Measurements from ENCODE around the gene ARHGEF12. TPM values are rescaled to one million over a fixed set of nuclear protein-coding genes. Genes with fewer than 3 reads are reported as not detected.

ARHGEF12 gene
- total RNA-seq (2014; rRNA removed; shearing (Covaris generic)) = 18.9 and 29.4 TPM in 2 replicates

- peak; percentile 69 for DNase-seq (ENCODE audit: low spot score)
Observed at GRCh38 chr11:120335908-120336640, at the start of gene ARHGEF12. ARHGEF12 (plus strand) TSS chr11:120336413; CDS start chr11:120337244, 831 bp downstream.

GRCh38 chr11:120288021-120288420, 48.2 kb upstream of the ARHGEF12 start:
- no peak for DNase-seq (ENCODE audit: low spot score)

DNA sequence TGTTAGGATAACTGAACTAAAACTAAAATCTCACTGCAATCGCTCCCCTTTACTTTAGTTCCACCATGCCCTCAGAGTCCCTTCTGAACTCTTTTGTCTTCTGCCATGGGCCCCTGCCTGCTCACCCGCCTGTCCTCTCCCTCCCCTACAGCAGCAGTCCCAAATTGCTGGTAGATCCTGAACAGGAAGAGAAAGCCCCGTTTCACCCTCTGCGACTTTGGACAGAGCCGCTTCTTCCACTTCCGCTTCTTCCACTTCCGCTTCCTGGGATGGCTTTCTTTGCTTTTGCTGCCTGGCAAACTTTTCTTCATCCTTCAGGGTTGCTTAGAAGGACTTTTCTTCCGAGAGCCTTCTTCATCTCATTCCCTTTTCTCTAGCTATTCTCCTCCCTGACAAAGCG, 46.8 kb upstream of the ARHGEF12 start:
- DNase-seq (ENCODE audit: low spot score) = no peak

GRCh38 chr11:120290956-120291355, 45.3 kb upstream of the ARHGEF12 start:
- DNase-seq (ENCODE audit: low spot score) = no peak

DNA sequence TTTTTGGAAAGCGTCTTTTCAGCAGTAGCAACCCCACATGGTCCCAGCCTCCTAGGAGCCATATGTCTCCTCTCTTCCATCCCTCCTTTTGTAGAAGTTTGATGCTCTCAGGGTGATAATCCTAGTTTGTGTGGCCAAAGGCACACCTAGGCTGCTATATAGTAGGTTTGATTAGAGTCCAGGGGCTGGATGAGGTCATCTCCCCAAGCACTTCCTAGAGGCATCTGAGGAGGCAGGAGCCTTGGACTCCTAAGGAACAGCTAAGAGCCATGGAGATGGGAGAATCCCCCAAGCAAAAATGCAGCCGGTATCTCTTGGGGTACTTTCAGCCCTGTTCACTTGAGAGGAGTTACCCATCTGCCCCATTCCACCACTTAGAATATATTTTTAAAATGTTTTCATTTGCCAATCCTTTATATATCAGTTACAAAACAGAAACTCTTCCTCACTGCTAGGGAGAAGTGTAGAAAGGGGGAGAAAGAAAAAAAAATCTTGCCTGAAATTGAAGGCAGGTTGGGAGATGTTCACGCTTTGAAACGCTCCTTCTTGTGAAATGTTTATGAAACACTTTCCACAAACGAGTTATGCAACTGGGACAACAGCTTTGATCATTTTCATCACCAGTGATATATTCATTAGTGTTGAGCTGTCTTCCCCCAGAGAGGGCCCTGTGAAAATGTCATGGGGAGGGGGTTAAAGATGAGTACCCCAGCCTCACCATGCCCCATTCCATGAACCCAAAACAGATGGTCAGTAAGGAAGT, 43.0 kb upstream of the ARHGEF12 start:
- no peak for DNase-seq (ENCODE audit: low spot score)

GRCh38 chr11:120294096-120294495, 42.1 kb upstream of the ARHGEF12 start:
- no peak for DNase-seq (ENCODE audit: low spot score)

- DNase-seq (ENCODE audit: low spot score) = peak; percentile 76
Observed at GRCh38 chr11:120295099-120295498, 41.1 kb upstream of the ARHGEF12 start.

GRCh38 chr11:120296554-120296953, 39.7 kb upstream of the ARHGEF12 start:
- no peak for DNase-seq (ENCODE audit: low spot score)

DNA sequence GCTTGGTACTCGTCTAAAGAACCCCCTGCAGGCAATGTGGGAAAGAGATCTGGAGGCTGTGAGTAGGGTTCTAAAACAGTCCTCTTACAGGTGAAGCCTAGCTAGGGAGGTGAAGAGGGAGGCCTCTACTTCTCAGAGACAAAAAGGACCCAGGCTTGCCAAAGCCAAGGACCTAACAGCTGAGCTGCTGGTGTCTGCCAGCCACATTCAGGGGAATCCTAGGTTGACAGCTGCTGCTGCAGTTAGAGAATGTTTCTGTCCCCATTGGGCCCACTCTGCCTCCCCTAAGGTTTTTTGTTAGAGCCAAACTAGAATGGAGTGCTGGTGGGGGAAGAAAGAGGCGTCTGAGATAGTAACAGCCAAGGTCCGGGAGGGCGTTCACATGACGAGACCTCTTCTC, 37.8 kb upstream of the ARHGEF12 start:
- no peak for DNase-seq (ENCODE audit: low spot score)

DNA sequence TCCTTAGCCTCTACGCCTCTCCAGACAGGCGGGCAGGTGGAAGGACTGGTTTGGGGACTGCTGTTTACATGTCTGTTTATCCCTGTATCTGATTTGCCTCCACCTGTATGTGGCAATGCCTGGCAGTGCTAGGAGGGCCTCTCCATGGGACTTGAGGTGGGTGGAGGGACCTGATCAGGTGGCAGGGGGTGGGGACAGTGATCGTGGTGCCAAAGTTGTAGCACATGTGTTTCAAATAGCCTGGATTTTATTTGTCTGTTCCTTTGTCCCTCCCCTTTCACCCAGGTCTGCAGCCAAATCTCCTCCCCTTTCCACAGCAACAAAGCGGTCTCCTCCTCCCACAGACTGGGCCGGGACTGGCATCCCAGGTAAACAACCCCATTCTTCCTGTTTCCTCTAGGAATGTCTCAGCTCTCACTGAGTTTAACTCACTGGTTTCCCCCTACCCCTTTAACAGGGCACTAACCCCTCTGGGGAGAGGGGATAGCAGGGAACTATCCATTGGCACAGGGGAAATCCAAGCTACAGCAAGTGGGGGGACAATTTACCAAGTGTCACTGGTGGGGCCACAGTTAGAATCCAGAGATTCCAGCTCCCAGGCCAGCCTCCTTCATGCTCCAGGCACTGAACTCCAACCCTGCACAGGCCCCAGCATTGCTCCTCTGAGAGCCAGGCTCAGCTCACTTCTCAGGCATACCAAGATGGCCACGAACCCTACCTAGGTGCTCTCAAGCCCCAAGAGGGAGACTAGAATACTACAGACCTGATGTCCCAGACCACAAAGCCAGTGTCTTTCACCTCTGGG, 34.0 kb upstream of the ARHGEF12 start:
- no peak for DNase-seq (ENCODE audit: low spot score)

GRCh38 chr11:120303004-120303637, 33.1 kb upstream of the ARHGEF12 start:
- peak; percentile 76 for DNase-seq (ENCODE audit: low spot score)

- DNase-seq (ENCODE audit: low spot score) = peak; percentile 69
Observed at GRCh38 chr11:120304526-120304925, 31.7 kb upstream of the ARHGEF12 start.

DNA sequence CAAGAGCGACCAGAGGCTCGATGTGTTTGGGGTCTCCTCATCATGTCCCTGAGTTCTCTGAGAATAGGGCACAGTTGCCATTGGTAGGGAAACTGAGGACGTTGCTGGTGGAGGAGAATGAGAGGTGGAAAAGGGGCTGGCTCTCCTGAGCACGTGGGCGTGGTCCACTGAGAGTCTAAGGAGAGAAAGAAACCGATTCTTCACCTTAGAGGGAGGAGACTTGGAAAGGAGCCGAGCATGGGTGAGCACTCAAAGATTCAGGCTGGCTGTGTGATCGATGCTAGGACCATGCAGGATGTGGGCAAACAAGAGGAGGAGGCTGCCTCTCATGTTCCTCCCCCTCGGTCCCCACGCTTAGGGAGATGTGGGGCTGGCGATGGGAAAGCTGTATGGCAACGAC, 30.9 kb upstream of the ARHGEF12 start:
- DNase-seq (ENCODE audit: low spot score) = peak; percentile 34

DNA sequence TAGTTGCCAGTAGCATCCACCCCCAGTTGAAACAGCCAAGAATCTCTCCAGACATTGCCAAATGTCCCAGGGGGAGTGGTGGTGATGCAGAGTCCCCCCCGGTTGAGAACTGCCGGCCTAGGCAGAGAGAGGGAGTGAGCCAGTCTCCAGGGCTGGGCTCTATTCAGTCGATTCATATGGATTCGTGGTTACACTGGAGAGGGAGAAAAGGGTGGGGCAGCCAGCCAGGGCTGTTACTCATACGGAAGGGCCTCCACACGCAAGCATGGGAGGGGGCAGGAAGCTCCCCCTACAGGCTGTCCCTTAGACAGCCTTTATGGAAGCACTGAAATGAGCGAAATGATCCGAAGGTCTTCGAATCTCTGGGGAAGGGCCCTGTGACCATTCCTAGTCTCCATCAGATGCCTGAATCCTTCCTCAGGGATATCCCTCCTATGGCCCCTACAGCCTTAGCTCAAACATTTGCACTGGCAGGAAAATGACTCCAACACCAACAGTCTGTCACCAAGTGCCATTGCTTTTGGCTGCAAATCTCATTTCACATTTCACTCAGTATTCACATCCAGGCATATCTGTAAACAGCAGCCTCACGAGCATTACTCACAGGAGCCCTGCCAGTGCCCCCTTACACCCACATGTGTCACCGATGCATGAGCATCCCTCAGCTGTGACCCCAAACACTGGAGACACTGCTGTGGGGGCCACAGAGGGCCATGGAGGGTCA, 29.5 kb upstream of the ARHGEF12 start:
- peak; percentile 88 for DNase-seq (ENCODE audit: low spot score)

DNA sequence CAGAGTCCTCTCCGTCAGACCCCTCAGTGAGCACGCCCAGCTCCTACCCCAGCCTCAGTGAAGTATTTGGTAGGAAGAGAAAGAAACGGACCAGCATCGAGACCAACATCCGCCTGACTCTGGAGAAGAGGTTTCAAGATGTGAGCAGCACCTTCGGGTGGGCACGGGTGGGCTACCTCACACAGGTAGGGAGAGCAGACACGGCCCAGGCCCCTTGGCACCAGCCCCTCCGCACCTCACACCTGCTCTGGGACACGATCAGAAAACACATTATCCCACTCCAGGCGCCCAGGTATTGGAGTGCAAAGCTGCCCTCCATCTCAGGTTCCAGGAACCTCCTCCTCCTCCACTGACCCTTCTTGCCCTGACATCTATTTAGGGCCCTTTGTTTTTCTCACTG, 28.7 kb upstream of the ARHGEF12 start:
- DNase-seq (ENCODE audit: low spot score) = no peak

GRCh38 chr11:120308081-120308480, 28.1 kb upstream of the ARHGEF12 start:
- no peak for DNase-seq (ENCODE audit: low spot score)

DNA sequence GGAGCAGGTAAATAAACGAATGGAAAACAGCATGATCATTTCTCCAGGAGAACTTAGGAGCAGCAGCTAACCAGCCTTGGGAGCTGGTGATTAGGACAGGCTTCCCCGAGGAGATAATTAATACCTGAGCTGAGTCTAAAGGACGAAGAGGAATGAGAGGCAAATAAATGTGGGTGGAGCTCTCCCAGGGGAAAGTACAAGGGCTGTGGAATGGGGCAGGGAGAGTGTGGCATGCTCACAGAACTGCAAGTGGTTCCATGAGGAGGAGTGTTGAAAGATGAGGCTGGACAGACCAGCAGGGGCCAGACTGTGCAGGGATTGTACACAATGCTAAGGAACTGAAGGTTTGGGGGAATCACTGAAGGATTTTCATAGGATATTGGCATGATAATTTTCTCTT, 25.3 kb upstream of the ARHGEF12 start:
- no peak for DNase-seq (ENCODE audit: low spot score)

DNA sequence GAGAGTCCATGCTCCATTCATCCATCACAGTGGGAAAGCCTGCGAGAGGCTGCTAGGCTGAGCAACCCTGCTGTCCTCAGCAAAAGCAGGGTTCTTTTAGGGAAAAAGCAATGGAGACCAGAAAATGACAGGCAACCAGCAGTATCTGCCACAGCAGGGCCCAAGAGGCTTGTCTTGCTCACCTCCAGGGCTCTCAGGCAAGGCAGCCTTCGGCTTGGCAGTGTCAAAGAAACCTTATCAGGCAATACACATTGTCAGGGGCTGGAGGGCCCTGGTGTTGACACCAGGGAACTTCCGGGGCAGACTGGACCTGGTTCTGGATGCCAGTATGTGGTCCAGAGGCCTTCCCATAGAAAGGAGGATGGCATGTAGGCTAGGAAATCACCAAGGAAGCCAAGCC, 21.4 kb upstream of the ARHGEF12 start:
- no peak for DNase-seq (ENCODE audit: low spot score)

- no peak for DNase-seq (ENCODE audit: low spot score)
Observed at GRCh38 chr11:120316880-120317688, 19.1 kb upstream of the ARHGEF12 start.

Measured in A172 (cell line).